Jurkat, Clone E6-1 (cell line): Measurements from ENCODE around the gene PLCH2. TPM values are rescaled to one million over a fixed set of nuclear protein-coding genes. Genes with fewer than 3 reads are reported as not detected.

Source experiments
- DNase-seq: peaks from one replicate; pipeline ENCODE4 v3.0.0-alpha.2; 2011; ENCODE audit warnings: low read depth, low spot score
- H3K4me3 ChIP-seq: 2 replicates; pipeline ENCODE4 v1.5.1; 2011; ENCODE audit warnings: mild to moderate bottlenecking, low read length, control low read depth, moderate library complexity
- polyA plus RNA-seq: library from polyadenylated mRNA; unstranded; fragments of >200 nt; gene quantifications from one replicate; pipeline ENCODE4 v1.2.1, GENCODE V29; 2012; ENCODE audit warnings: missing spikeins; ENCODE audit not compliant: insufficient read length, insufficient read depth

PLCH2 gene
- not detected for polyA plus RNA-seq

- DNase-seq, result no peak
These were observed at the start of gene PLCH2 for GRCh38 chr1:2476061-2476999. TSS of gene PLCH2 (plus strand) at chr1:2476289. CDS start at chr1:2476589, 300 bp downstream.

GRCh38 chr1:2426540-2426939 is 49.5 kb upstream of the PLCH2 start:
- no peak for DNase-seq

More at GRCh38 chr1:2476061-2476999, at the start of gene PLCH2:
- no peak within 1 kb of the TSS for H3K4me3 ChIP-seq

GRCh38 chr1:2427051-2427450 is 49.0 kb upstream of the PLCH2 start:
- no peak overlapping the region for H3K4me3 ChIP-seq
- no peak for DNase-seq

More at GRCh38 chr1:2426540-2426939, 49.5 kb upstream of the PLCH2 start:
- H3K4me3 ChIP-seq, result no peak overlapping the region

GRCh38 chr1:2427976-2428375 is 48.1 kb upstream of the PLCH2 start:
- no peak for DNase-seq
- no peak overlapping the region for H3K4me3 ChIP-seq

GRCh38 chr1:2428490-2428889 is 47.6 kb upstream of the PLCH2 start:
- DNase-seq, result no peak
- no peak overlapping the region for H3K4me3 ChIP-seq

GRCh38 chr1:2429780-2430591 is 46.1 kb upstream of the PLCH2 start:
- no peak for DNase-seq

GRCh38 chr1:2430592-2430973 is 45.5 kb upstream of the PLCH2 start:
- no peak for DNase-seq
- H3K4me3 ChIP-seq, result no peak overlapping the region

More at GRCh38 chr1:2429780-2430591, 46.1 kb upstream of the PLCH2 start:
- no peak overlapping the region for H3K4me3 ChIP-seq

GRCh38 chr1:2431103-2431502 is 45.0 kb upstream of the PLCH2 start:
- DNase-seq, result no peak
- no peak overlapping the region for H3K4me3 ChIP-seq

GRCh38 chr1:2431518-2431917 is 44.6 kb upstream of the PLCH2 start:
- no peak for DNase-seq
- H3K4me3 ChIP-seq, result no peak overlapping the region

- DNase-seq, result no peak
- no peak overlapping the region for H3K4me3 ChIP-seq
These were observed 43.6 kb upstream of the PLCH2 start for GRCh38 chr1:2432441-2432844.

GRCh38 chr1:2433196-2433595 is 42.9 kb upstream of the PLCH2 start:
- no peak overlapping the region for H3K4me3 ChIP-seq
- DNase-seq, result no peak

- H3K4me3 ChIP-seq, result no peak overlapping the region
- no peak for DNase-seq
These were observed 42.0 kb upstream of the PLCH2 start for GRCh38 chr1:2433936-2434655.

- no peak for DNase-seq
- H3K4me3 ChIP-seq, result no peak overlapping the region
These were observed 41.0 kb upstream of the PLCH2 start for GRCh38 chr1:2435091-2435490.

- no peak overlapping the region for H3K4me3 ChIP-seq
- DNase-seq, result no peak
These were observed 40.2 kb upstream of the PLCH2 start for GRCh38 chr1:2435746-2436355.

GRCh38 chr1:2436876-2437275 is 39.2 kb upstream of the PLCH2 start:
- no peak for DNase-seq
- H3K4me3 ChIP-seq, result no peak overlapping the region

GRCh38 chr1:2437617-2438016 is 38.5 kb upstream of the PLCH2 start:
- H3K4me3 ChIP-seq, result no peak overlapping the region
- DNase-seq, result no peak

- H3K4me3 ChIP-seq, result no peak overlapping the region
- DNase-seq, result no peak
These were observed 38.1 kb upstream of the PLCH2 start for GRCh38 chr1:2438038-2438437.

GRCh38 chr1:2438641-2439040 is 37.4 kb upstream of the PLCH2 start:
- no peak for DNase-seq
- no peak overlapping the region for H3K4me3 ChIP-seq

GRCh38 chr1:2439369-2439768 is 36.7 kb upstream of the PLCH2 start:
- H3K4me3 ChIP-seq, result no peak overlapping the region
- DNase-seq, result no peak
